A549 (cell line): ENCODE data around the gene APOBEC4. TPM values are rescaled to one million over a fixed set of nuclear protein-coding genes. Genes with fewer than 3 reads are reported as not detected.

Source experiments
- ATAC-seq, 2 experiments: fragments of 200-7000 bp in 1 of 2; fragments of >200 bp in 1 of 2; cut with Nextera tagmentation in 1 of 2; cut with Tn5 transposase in 1 of 2; 3 replicates each; pipeline versions ENCODE4 v1.8.0 to v1.9.1; 2018 to 2020; ENCODE audit warnings: mild to moderate bottlenecking in 1 of 2, moderate library complexity in 1 of 2
- CTCF ChIA-PET: fragments of 300-600 bp; sonication (Branson Sonifier 250); formaldehyde crosslinking; extraction: SDS; loops from one replicate; lab custom pipeline; 2021; ENCODE audit warnings: antibody characterized with exemption, inconsistent platforms; lab: Yijun Ruan, JAX
- POLR2A ChIA-PET: fragments of 350-600 bp; formaldehyde crosslinking; extraction: SDS; loops from one replicate; lab custom pipeline; 2021; ENCODE audit warnings: antibody characterized with exemption, inconsistent platforms; lab: Yijun Ruan, JAX
- DNase-seq, 2 experiments: peaks; one replicate each; pipeline versions ENCODE4 v3.0.0 to v3.0.0-alpha.2; 2011 to 2016; ENCODE audit warnings: low read depth in 1 of 2, low spot score in 1 of 2
- FAIRE-seq: peaks from 2 replicates; lab custom pipeline; 2011; peaks lifted over from hg19 to GRCh38; lab: Jason Lieb, UNC
- H3K27ac ChIP-seq, 2 experiments: fragments of >200 bp; sonication (Bioruptor Twin); formaldehyde crosslinking; 3 replicates each; pipeline ENCODE4 v1.5.1; 2016 to 2017
- H3K4me1 ChIP-seq: fragments of >200 bp; sonication (Bioruptor Twin); formaldehyde crosslinking; 3 replicates; pipeline ENCODE4 v1.6.1; 2016
- H3K4me2 ChIP-seq: fragments of >200 bp; sonication (Bioruptor Twin); formaldehyde crosslinking; 3 replicates; pipeline ENCODE4 v1.6.1; 2016
- H3K4me3 ChIP-seq: fragments of >200 bp; sonication (Bioruptor Twin); formaldehyde crosslinking; 3 replicates; pipeline ENCODE4 v1.5.1; 2016
- H3K9me3 ChIP-seq: fragments of >200 bp; sonication (Bioruptor Twin); formaldehyde crosslinking; 3 replicates; pipeline ENCODE4 v1.6.1; 2016
- CBX2 ChIP-seq: fragments of 200-600 bp; sonication (generic); IDR thresholded peaks from 2 replicates; pipeline ENCODE4 v1.6.1; 2016; ENCODE audit warnings: low read depth, mild to moderate bottlenecking, borderline replicate concordance
- CEBPB ChIP-seq, 2 experiments: fragments of >200 bp in 1 of 2; sonication (Bioruptor Twin) in 1 of 2; formaldehyde crosslinking in 1 of 2; IDR thresholded peaks; 2 replicates each; pipeline ENCODE4 v1.6.1; 2012 to 2016
- CHD4 ChIP-seq: fragments of 200-600 bp; sonication (generic); IDR thresholded peaks from 2 replicates; pipeline ENCODE4 v1.6.1; 2016; ENCODE audit warnings: antibody characterized with exemption, mild to moderate bottlenecking, borderline replicate concordance
- CTCF ChIP-seq: fragments of >200 bp; sonication (Bioruptor Twin); formaldehyde crosslinking; IDR thresholded peaks from 3 replicates; pipeline ENCODE4 v1.5.1; 2016
- EHF ChIP-seq: fragments of 250-450 bp; sonication (Bioruptor Pico); IDR thresholded peaks from 2 replicates; pipeline ENCODE4 v1.5.0; 2020; ENCODE audit warnings: mild to moderate bottlenecking
- EHMT2 ChIP-seq: fragments of 200-600 bp; sonication (generic); IDR thresholded peaks from 2 replicates; pipeline ENCODE4 v1.6.1; 2016; ENCODE audit warnings: antibody characterized with exemption, low read depth, mild to moderate bottlenecking, moderate library complexity
- ELK1 ChIP-seq: fragments of 150-350 bp; IDR thresholded peaks from 2 replicates; pipeline ENCODE4 v1.6.1; 2014; ENCODE audit warnings: low read depth, mild to moderate bottlenecking, low read length
- FOXS1 ChIP-seq: fragments of 250-450 bp; sonication (Bioruptor Pico); IDR thresholded peaks from 2 replicates; pipeline ENCODE4 v1.5.0; 2020; ENCODE audit warnings: mild to moderate bottlenecking, moderate library complexity
- GATA3 ChIP-seq: IDR thresholded peaks from 2 replicates; pipeline ENCODE4 v1.6.1; 2012; ENCODE audit warnings: borderline replicate concordance
- HES2 ChIP-seq: fragments of >200 bp; sonication (Bioruptor Twin); formaldehyde crosslinking; IDR thresholded peaks from 2 replicates; pipeline ENCODE4 v1.6.1; 2016
- HEYL ChIP-seq: fragments of 250-450 bp; sonication (Bioruptor Pico); IDR thresholded peaks from 2 replicates; pipeline ENCODE4 v1.8.0; 2021; ENCODE audit warnings: mild to moderate bottlenecking, moderate library complexity
- HMGXB4 ChIP-seq: fragments of 250-450 bp; sonication (Bioruptor Pico); IDR thresholded peaks from 2 replicates; pipeline ENCODE4 v1.5.0; 2021; ENCODE audit warnings: mild to moderate bottlenecking, moderate library complexity, borderline replicate concordance
- HOXA7 ChIP-seq: fragments of 250-450 bp; sonication (Bioruptor Pico); IDR thresholded peaks from 2 replicates; pipeline ENCODE4 v1.5.0; 2020; ENCODE audit warnings: mild to moderate bottlenecking, moderate library complexity
- HOXB5 ChIP-seq: fragments of 250-450 bp; sonication (Bioruptor Pico); IDR thresholded peaks from 2 replicates; pipeline ENCODE4 v1.5.0; 2020; ENCODE audit warnings: mild to moderate bottlenecking, moderate library complexity
- JUN ChIP-seq, 2 experiments: fragments of >200 bp; sonication (Bioruptor Twin); formaldehyde crosslinking; IDR thresholded peaks; 2 replicates in 1 of 2; 3 replicates in 1 of 2; pipeline ENCODE4 v1.6.1; 2016 to 2017
- MAFK ChIP-seq: fragments of 450-650 bp; IDR thresholded peaks from 2 replicates; pipeline ENCODE4 v1.6.1; 2014; ENCODE audit not compliant: partially characterized antibody
- MAZ ChIP-seq: fragments of 150-350 bp; IDR thresholded peaks from 2 replicates; pipeline ENCODE4 v1.6.1; 2014; ENCODE audit warnings: antibody characterized with exemption, low read depth, low read length, borderline replicate concordance
- MYC ChIP-seq: IDR thresholded peaks from 2 replicates; pipeline ENCODE4 v1.6.1; 2012; ENCODE audit warnings: mild to moderate bottlenecking, inconsistent platforms, low read length, improper control_type of control experiment, borderline replicate concordance
- NPAS2 ChIP-seq: fragments of 250-450 bp; sonication (Bioruptor Pico); IDR thresholded peaks from 2 replicates; pipeline ENCODE4 v1.8.0; 2022; ENCODE audit warnings: mild to moderate bottlenecking, moderate library complexity, borderline replicate concordance
- POLR2A ChIP-seq: IDR thresholded peaks from 2 replicates; pipeline ENCODE4 v1.6.1; 2012; ENCODE audit warnings: mild to moderate bottlenecking, low read length
- POLR2AphosphoS2 ChIP-seq: conservative IDR thresholded peaks from 2 replicates; pipeline ENCODE4 v1.6.1; 2012; ENCODE audit warnings: low read length, improper control_type of control experiment, inconsistent platforms
- RCOR1 ChIP-seq: fragments of 150-350 bp; IDR thresholded peaks from 2 replicates; pipeline ENCODE4 v1.6.1; 2014; ENCODE audit warnings: antibody characterized with exemption, low read length, low read depth
- RFX5 ChIP-seq: fragments of 450-650 bp; IDR thresholded peaks from 2 replicates; pipeline ENCODE4 v1.7.1; 2014; ENCODE audit warnings: antibody characterized with exemption, mild to moderate bottlenecking, moderate library complexity
- SMC3 ChIP-seq: fragments of >200 bp; sonication (Bioruptor Twin); formaldehyde crosslinking; IDR thresholded peaks from 3 replicates; pipeline ENCODE4 v1.6.1; 2018; ENCODE audit warnings: inconsistent platforms
- SREBF2 ChIP-seq: fragments of 450-650 bp; IDR thresholded peaks from 2 replicates; pipeline ENCODE4 v1.6.1; 2014; ENCODE audit warnings: mild to moderate bottlenecking, moderate library complexity
- TFCP2L1 ChIP-seq: fragments of 250-450 bp; sonication (Bioruptor Pico); IDR thresholded peaks from 2 replicates; pipeline ENCODE4 v1.5.0; 2021; ENCODE audit warnings: mild to moderate bottlenecking
- ZFP36 ChIP-seq: fragments of 450-650 bp; IDR thresholded peaks from 2 replicates; pipeline ENCODE4 v1.6.1; 2014; ENCODE audit warnings: borderline replicate concordance; ENCODE audit not compliant: partially characterized antibody
- whole genome bisulfite sequencing: methylation state at CpG from one replicate; pipeline ENCODE4 v1.1.6; 2017; ENCODE audit errors: missing lambda C conversion rate; 5-methylcytosine and 5-hydroxymethylcytosine counted together
- polyA plus RNA-seq, 4 experiments: library from polyadenylated mRNA; depleted of rRNA in 3 of 4; stranded (reverse); fragments of >200 nt; fragmentation: RNase III in 1 of 4; extraction: RNeasy Plus Mini Kit Qiagen cat#74134 plus additional on column Dnase treatment in 1 of 4; gene quantifications; 2 replicates in 3 of 4; 3 replicates in 1 of 4; pipeline ENCODE4 v1.2.3, GENCODE V29; 2011 to 2017
- TF ChIP-seq, protein P1 (sequence below): IDR thresholded peaks from 2 replicates; pipeline ENCODE4 v1.6.1; 2012

Gene APOBEC4
- polyA plus RNA-seq, 2 of the 4 experiments (the other 2 are of a cell fraction), result not detected

- no peak for TF ChIP-seq FOXS1 (CRISPR knock-in tag)
- TF ChIP-seq, protein P1, sequence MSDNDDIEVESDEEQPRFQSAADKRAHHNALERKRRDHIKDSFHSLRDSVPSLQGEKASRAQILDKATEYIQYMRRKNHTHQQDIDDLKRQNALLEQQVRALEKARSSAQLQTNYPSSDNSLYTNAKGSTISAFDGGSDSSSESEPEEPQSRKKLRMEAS, result no peak
- TF ChIP-seq HOXA7 (CRISPR knock-in tag), result no peak
Measured at GRCh38 chr1:183655562-183656075, 2.5 kb upstream of the APOBEC4 start (continued).

DNA sequence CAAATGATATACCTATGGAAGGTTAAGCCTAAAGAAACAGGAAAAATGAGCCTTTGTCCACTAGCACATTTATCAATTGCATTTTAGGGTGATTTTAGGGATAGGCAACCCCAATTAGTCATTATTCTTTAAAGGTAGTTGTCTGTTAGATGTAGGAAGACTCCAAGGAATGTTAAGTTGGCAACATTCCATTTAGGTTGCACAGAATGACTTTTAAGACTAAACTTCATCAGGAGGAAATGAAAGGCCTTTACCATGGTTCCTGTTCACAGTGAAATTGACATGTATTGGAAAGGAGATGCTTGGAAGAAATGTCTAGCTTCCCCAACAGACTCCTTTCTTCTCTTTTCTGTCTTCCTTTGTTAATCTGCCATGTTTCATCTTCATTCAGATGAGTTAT lies 1.6 kb upstream of the APOBEC4 start:
- POLR2A ChIA-PET, result no interaction called here
- DNase-seq, result no peak
- no peak for ATAC-seq
- CTCF ChIA-PET, result interaction anchor here (0.6 to 6.2 kb wide), 15 partner anchors 10 to 1037 kb away, joined by 3 to 142 read pairs (median 5); no protein-coding TSS in a partner anchor
- H3K9me3 ChIP-seq, result no peaks in the 10 kb centered on the region
- no peak overlapping the region; a peak in 1 of 6 replicates for H3K27ac ChIP-seq
- no peak for FAIRE-seq
- H3K4me3 ChIP-seq, result no peak overlapping the region
- H3K4me1 ChIP-seq, result peaks cover 4% of the 10 kb centered on the region; the same call in 1 of the 3 replicates
- TF ChIP-seq MAZ, result no peak
- TF ChIP-seq GATA3, result no peak
- TF ChIP-seq HMGXB4 (CRISPR knock-in tag), result no peak
- TF ChIP-seq TFCP2L1, result no peak
- TF ChIP-seq POLR2A, result no peak
- no peak for TF ChIP-seq POLR2AphosphoS2
- TF ChIP-seq CEBPB (IDR thresholded peaks at IDR 0.05), result no peak
- no peak for TF ChIP-seq MYC
- no peak for TF ChIP-seq SREBF2
- TF ChIP-seq CHD4, result no peak
- no peak for TF ChIP-seq RFX5
- no peak for TF ChIP-seq EHF (CRISPR knock-in tag)
- no peak for TF ChIP-seq SMC3
- no peak for TF ChIP-seq ELK1
- no peak for TF ChIP-seq RCOR1
- TF ChIP-seq HOXB5 (CRISPR knock-in tag), result no peak
- TF ChIP-seq, protein P1, result no peak
- TF ChIP-seq JUN (IDR thresholded peaks at IDR 0.05), result no peak
- H3K4me2 ChIP-seq, result no peak overlapping the region

GRCh38 chr1:183653876-183654451 lies 848 bp upstream of the APOBEC4 start:
- Histone ChIP-seq H3K4me1 (peaks cover 4% of the 10 kb centered on the region; the same call in 1 of the 3 replicates), H3K9me3 (no peaks in the 10 kb centered on the region), H3K27ac (no peak overlapping the region), H3K4me2 (no peak overlapping the region), H3K4me3 (no peak overlapping the region)
- ATAC-seq (no peak), FAIRE-seq (no peak), DNase-seq (no peak)
- ChIA-PET POLR2A (no interaction called here), CTCF (interaction anchor here (1.3 to 6.2 kb wide), 6 partner anchors 12 to 568 kb away, joined by 4 to 142 read pairs (median 12); no protein-coding TSS in a partner anchor)
- 61% methylated on average over 4 of the region's 4 CpGs for WGBS
- TF ChIP-seq NPAS2 (CRISPR knock-in tag) (no peak), SMC3 (no peak), CTCF (no peak), HEYL (CRISPR knock-in tag) (no peak), HES2 (no peak), SREBF2 (no peak), FOXS1 (CRISPR knock-in tag) (no peak), CBX2 (no peak), MAFK (no peak), ZFP36 (no peak), EHMT2 (no peak), ELK1 (no peak)
- TF ChIP-seq, all 56 proteins: peak for 0
